ENCODE results near the gene CLSTN2.
A peak's percentile ranks its signal among the peaks of the same experiment; 100 is the strongest.

- TF ChIP-seq, protein P1, sequence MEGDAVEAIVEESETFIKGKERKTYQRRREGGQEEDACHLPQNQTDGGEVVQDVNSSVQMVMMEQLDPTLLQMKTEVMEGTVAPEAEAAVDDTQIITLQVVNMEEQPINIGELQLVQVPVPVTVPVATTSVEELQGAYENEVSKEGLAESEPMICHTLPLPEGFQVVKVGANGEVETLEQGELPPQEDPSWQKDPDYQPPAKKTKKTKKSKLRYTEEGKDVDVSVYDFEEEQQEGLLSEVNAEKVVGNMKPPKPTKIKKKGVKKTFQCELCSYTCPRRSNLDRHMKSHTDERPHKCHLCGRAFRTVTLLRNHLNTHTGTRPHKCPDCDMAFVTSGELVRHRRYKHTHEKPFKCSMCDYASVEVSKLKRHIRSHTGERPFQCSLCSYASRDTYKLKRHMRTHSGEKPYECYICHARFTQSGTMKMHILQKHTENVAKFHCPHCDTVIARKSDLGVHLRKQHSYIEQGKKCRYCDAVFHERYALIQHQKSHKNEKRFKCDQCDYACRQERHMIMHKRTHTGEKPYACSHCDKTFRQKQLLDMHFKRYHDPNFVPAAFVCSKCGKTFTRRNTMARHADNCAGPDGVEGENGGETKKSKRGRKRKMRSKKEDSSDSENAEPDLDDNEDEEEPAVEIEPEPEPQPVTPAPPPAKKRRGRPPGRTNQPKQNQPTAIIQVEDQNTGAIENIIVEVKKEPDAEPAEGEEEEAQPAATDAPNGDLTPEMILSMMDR (IDR thresholded peaks at IDR 0.05; ENCODE audit: low read depth, low read length, poor library complexity, severe bottlenecking) = peak; percentile 72
- no peak for TF ChIP-seq EZH2phosphoT487 (IDR thresholded peaks at IDR 0.05; ENCODE audit: borderline replicate concordance, low read length)
Observed at GRCh38 chr3:139937674-139938279, 2.8 kb downstream of the CLSTN2 start.

Data from DOHH2 (cell line).